NCI-H1048 (cell line): ENCODE results near the gene PPFIBP2.

Source experiments
- DNase-seq: peaks from one replicate; lab custom pipeline; 2025; lab: John Stamatoyannopoulos, UW

PPFIBP2 gene

DNA sequence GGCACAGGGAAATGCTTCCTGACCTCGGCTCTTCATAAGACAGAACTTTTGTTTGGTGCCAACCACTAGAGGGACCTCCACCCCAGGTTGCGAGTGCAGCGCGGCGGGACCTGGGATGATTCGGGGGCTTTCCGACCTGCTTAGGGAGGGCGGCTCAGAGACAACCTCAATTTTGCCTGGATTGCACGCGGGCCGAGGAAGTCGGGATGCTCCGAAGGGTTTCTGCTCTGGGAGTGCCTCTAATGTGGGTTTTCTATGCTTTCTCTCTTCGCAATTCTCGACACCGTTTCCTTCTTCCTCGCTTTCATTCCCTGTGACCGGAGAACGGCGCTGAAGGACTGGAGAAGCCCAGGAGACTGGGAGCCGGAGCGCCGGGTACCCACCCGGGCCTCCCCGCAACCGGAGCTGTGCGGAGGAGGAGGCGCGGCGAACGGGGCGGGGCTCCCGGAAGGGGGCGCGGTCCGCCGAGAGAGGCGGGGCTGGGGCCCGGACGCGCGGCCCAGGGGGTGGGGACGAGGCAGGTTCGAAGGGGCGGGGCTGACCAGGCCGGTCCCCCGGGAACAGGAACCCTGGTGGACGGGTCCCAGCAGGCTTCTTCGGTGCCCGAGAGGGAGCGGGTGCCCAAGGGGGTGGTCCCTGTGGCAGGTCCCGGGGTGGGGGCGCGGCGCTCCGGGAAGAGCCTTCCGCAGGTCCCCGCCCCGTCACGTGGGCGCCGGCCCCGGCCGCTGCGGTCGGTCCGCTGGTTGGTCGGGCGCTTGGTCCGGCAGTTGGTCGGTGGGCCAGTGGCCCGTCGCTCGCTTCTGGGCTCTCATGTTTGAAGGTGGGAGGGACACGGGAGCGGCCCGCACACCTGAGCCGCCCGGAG is at the start of gene PPFIBP2:
PPFIBP2 (plus strand) TSS at position 766 of the 865 bp plus-strand sequence. CDS start 35,477 bp downstream, outside the sequence.
- peak; percentile 35 for DNase-seq

GRCh38 chr11:7467652-7468051 is 46.1 kb upstream of the PPFIBP2 start:
- no peak for DNase-seq

DNA sequence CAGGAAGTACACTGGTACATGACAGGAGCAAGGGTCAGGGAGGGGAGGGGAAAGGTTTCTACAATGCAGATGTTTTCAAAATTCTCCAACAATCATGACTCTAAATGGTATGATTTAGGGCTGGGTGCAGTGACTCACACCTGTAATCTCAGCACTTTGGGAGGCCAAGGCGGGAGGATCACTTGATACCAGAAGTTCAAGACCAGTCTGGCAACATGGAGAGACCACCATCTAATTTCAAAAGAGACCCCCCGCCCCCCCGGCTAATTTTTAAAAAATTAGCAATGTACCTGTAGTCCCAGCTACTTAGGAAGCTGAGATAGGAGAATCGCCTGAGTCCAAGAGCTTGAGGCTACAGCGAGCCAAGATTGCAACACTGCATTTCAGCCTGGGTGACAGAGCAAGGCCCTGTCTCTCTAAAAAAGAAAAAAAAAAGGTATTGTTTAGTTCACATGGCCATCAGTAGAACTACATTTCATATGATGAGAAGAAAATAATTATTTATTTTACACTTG is 44.4 kb upstream of the PPFIBP2 start:
- no peak for DNase-seq

- no peak for DNase-seq
These were observed 42.7 kb upstream of the PPFIBP2 start for GRCh38 chr11:7471071-7471470.

- no peak for DNase-seq
These were observed 40.1 kb upstream of the PPFIBP2 start for GRCh38 chr11:7473717-7474116.

DNA sequence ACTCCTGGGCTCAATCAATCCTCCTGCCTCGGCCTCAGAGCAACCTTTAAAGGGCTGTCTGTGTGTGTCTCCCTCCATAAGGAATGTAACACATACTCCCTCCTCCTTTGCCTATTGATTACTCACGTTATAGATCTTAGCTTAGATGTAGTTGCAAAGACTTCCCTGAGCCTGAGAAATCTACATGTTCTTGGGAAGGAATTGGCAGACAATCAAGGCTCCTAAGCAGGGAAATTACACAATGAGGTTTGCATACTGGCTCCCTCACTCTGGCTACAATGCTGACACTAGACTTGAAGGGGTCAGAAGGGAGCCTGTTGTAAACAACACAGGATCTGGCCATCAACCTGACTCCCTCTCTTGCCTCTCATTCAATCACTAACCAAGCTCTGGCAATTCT is 33.7 kb upstream of the PPFIBP2 start:
- no peak for DNase-seq

GRCh38 chr11:7484131-7484530 is 29.7 kb upstream of the PPFIBP2 start:
- no peak for DNase-seq

DNA sequence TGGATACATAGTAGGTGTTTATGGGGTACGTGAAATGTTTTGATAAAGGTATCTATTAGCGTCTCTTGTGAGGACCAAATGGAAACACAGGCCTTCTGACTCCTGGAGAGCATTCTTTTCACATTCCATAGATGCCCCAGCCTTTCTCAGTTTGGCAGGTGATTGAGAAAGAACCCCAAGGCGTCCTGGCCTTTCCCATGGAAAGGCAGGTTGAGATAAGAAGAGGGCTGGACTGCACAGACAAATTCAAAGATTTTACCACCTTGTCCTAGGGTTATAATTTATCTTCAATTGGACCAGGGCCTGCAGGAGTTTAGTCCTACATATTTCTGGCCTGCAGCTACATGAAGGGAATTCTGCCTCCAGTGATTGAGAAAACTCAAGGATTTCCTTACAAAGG is 29.2 kb upstream of the PPFIBP2 start:
- DNase-seq, result no peak

DNA sequence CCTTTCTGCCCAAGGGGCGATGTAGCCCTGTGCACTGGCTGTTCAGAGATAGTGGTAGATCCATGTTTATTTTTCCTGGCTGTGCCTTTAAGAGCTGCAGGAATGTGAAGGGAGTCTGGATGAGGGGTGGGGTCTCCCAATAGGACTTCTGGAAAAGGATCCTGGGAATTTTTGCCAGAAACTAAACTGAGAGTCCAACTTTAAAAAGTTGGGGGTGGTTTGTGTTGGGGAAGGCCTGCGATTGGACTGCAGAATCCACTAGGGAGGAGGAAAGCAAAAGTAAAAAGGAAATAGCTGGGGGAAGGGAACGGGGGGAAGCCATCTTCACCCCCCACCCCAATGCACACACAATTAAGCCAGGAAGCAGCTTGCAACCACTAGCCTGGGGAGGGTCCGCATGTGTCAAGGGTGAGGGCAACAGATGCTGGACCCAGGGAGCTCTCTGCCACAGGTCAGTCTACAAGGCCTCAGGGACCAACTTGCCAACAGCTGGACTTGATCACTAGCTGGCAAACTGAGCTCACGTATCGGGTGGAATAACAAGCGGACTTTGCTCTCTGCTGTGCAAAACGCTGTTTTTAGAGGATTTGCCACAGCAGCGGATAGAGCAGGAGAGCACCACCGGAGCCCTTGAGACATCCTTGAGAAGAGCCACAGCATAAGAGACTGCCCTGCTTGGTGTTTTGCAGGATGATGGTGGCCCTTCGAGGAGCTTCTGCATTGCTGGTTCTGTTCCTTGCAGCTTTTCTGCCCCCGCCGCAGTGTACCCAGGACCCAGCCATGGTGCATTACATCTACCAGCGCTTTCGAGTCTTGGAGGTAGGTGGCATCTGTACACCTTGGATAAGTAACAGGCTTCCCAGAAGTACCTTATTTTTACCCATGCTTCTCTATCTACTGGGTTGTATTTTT is 28.4 kb upstream of the PPFIBP2 start, which contains the start of gene OLFML1:
OLFML1 (plus strand) TSS at position 321 of the 912 bp plus-strand sequence; CDS start at position 691, 370 bp downstream.
- DNase-seq, result no peak

GRCh38 chr11:7486098-7486780 is 27.6 kb upstream of the PPFIBP2 start:
- no peak for DNase-seq

GRCh38 chr11:7486781-7487140 is 27.0 kb upstream of the PPFIBP2 start:
- DNase-seq, result no peak

DNA sequence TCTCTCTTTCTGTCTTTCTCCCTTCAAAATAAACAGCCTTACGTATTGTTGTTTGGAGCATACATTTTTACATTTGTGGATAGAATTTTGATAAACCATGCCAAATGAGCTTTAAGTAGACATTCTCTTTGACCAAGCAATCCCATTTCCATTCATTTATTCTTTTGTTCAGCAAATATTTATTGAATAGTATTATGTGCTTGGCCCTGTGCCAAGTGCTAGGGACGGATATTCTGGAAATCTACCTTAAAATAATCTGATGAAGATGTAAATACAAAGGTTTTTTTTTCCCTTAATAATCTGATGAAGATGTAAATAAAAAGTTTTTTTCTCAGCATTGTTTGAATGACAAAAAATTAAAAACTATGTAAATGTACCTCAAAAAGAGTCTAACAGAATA is 26.4 kb upstream of the PPFIBP2 start:
- no peak for DNase-seq

DNA sequence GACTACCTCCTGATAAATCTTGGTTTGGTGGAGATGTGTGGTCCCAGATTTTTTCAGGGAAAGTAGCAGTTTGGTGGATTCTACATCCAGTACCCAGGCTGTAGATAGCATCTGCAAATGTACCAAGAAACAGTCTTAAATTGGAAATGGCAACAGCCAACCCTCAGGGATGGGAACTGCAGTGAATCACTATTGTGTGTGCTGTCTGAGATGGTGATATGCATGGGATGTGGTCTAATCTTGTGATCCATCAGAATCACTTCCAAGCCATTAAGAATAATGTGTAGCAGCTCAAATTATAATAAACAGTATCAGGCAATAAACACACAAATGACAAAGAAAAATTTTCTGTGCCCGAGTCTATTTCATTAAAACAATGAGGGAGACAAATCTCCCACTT is 25.1 kb upstream of the PPFIBP2 start:
- no peak for DNase-seq

GRCh38 chr11:7489376-7489775 is 24.4 kb upstream of the PPFIBP2 start:
- no peak for DNase-seq

DNA sequence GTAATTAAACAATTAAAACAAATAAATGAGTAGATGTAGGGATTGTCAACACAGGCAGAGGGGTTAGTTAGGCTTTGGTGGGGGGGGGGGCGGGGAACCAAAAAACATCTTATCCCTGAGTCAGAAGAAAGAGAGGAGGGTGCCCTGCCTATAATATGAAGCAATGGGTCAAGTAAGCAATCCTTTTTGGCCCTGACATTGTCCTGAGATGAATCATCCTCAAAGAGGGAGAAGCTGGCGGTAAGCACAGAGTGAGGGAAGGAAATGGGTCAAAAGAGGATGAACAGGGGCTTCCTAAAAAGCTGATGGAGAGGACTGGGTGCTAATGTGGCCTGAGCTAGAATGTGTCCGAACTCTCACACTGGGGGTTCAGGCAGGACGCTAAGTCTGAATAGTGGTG is 23.7 kb upstream of the PPFIBP2 start:
- no peak for DNase-seq

DNA sequence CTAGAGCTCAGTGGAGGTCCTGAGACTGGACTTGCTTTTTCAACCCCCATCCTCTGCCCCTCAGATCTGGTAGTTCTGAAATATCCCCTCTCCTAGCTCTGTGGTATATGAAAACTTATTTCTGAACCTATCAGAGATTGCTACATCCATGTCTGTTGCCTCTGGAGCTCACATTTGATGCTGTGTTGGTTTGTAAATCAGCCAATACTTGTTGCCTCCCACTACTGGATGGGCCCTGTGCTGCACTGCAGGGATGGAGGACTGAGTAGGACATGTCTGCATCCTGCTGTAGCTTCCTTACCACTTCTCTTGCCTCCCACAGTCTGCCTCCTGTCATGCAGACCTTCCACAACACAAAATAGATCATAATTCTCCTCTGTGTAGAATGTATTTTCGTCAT is 23.3 kb upstream of the PPFIBP2 start:
- DNase-seq, result no peak

GRCh38 chr11:7492253-7492652 is 21.5 kb upstream of the PPFIBP2 start:
- DNase-seq, result no peak

DNA sequence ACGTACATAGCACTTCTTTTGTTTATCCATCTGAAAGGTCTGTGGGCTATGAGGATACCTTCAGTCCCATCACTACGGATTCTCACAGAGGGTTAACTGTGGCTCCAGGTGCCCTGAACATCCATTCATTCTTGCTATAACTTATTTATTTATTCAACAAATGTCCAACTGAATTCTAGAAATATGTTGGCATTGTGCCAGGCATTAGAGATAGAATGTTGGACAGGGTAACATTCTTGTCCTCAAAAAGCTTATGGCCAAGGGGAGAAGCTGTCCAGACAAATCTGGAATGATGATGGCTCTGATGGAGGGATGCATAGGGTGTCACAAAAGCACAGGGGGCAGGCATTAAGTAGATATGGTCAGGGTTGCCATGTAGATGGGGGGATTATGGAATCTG is 20.1 kb upstream of the PPFIBP2 start:
- no peak for DNase-seq

GRCh38 chr11:7494086-7494745 is 19.6 kb upstream of the PPFIBP2 start:
- DNase-seq, result no peak

DNA sequence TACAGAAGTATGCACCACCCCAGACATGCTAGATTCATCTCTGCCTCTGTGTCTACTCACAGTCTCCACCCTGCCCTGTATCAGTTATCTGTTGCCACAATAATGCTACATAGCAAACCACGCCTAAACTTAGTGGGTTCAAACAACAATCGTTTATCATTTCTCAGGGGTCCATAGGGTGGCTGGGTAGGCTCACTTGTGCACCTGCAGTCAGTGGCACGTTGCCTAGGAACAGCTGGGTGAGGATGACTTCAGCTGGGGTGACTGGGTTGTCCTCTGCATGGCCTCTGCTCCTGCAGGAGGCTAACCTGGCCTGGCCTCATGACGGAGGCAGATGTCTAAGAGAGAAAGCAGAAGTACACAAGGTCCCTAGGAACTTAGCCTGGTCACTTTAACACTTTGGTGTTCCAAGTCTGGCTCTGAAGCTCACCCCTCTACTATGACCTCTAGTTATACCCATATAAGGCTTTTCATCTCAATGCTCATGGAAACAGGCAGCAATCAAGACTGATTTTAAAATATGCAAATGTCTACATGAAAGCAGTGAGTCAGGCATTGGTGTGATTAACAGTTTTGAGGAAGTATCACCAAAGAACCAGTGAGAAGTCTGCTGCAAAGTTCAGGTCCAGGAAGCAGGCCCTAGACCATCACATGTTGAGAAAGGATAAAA is 17.8 kb upstream of the PPFIBP2 start:
- no peak for DNase-seq

GRCh38 chr11:7498193-7498592 is 15.6 kb upstream of the PPFIBP2 start:
- DNase-seq, result no peak
